Esophagus mucosa (tissue), 1 donor: ENCODE measurements around the gene QSER1. TPM values are rescaled to one million over a fixed set of nuclear protein-coding genes. Genes with fewer than 3 reads are reported as not detected.
"Not testable (repeated sequence)": the region's sequence is repeated elsewhere in the genome, so short reads cannot be mapped to it uniquely, and the experiment has no call there.

Source experiments
- ATAC-seq: fragments of 200-7000 bp; cut with Tn5 transposase; one replicate; pipeline ENCODE4 v1.9.1; 2020
- total RNA-seq: library from RNA; stranded (reverse); gene quantifications from one replicate; pipeline ENCODE4 v1.2.4, GENCODE V29; 2023
- donor health status: DM: yes; HTN: yes; CAD: no.

QSER1 gene
- total RNA-seq, 1 donor from 2014 or later, result 28.3 TPM

- no peak for ATAC-seq
Measured at GRCh38 chr11:33001751-33002542, 109.3 kb downstream of the QSER1 start.

- ATAC-seq, result peak; percentile 54
Measured at GRCh38 chr11:33005175-33005574, 112.6 kb downstream of the QSER1 start.

GRCh38 chr11:33006010-33006409 is 113.4 kb downstream of the QSER1 start:
- no peak for ATAC-seq

GRCh38 chr11:33013755-33014154 is 121.1 kb downstream of the QSER1 start:
- ATAC-seq, result no peak

GRCh38 chr11:33015621-33016551 is 123.3 kb downstream of the QSER1 start, which contains the start of gene DEPDC7:
Gene DEPDC7, plus strand, starts transcription at chr11:33015878. Its CDS starts 78 bp downstream, at chr11:33015956.
- peak; percentile 93 for ATAC-seq

GRCh38 chr11:33016654-33017053 is 124.0 kb downstream of the QSER1 start:
- no peak for ATAC-seq

GRCh38 chr11:33017478-33017877 is 124.9 kb downstream of the QSER1 start:
- no peak for ATAC-seq

- ATAC-seq, result no peak
Measured at GRCh38 chr11:33017965-33018364, 125.4 kb downstream of the QSER1 start.

GRCh38 chr11:33018840-33019239 is 126.2 kb downstream of the QSER1 start:
- ATAC-seq, result no peak

- peak; percentile 26 for ATAC-seq
Measured at GRCh38 chr11:33021501-33021900, 128.9 kb downstream of the QSER1 start.

- ATAC-seq, result no peak
Measured at GRCh38 chr11:33021937-33022336, 129.3 kb downstream of the QSER1 start.

- ATAC-seq, result no peak
Measured at GRCh38 chr11:33025339-33025722, 132.7 kb downstream of the QSER1 start.

- no peak for ATAC-seq
Measured at GRCh38 chr11:33027233-33027632, 134.6 kb downstream of the QSER1 start.

GRCh38 chr11:33027846-33028536 is 135.4 kb downstream of the QSER1 start:
- no peak for ATAC-seq

- ATAC-seq, result no peak
Measured at GRCh38 chr11:33028537-33028914, 135.9 kb downstream of the QSER1 start.

- not testable (repeated sequence) for ATAC-seq
Measured at GRCh38 chr11:33029218-33029617, 136.6 kb downstream of the QSER1 start.

Other genes starting within 250 kb of the QSER1 start
- gene CCDC73, start 98.1 kb upstream of the QSER1 start, total RNA-seq, result 0.40 TPM
- 36.9 TPM for gene PRRG4, start 62.9 kb upstream of the QSER1 start, total RNA-seq
- 5.6 TPM for gene DEPDC7, start 123.1 kb downstream of the QSER1 start, total RNA-seq
- 7.6 TPM for gene TCP11L1, start 146.8 kb downstream of the QSER1 start, total RNA-seq